Stimulated activated CD4-positive, alpha-beta T cell treated with anti-CD3 and anti-CD28 coated beads, Interleukin-1b, Interleukin-23, amount 100 ng/mL, for 4 hours (primary cell): Measurements from ENCODE around the gene ANO2.

Source experiments
- DNase-seq, 2 donors: peaks; one replicate each; pipeline ENCODE4 v3.0.0-alpha.2; 2020; ENCODE audit warnings: low read depth in 2 of 2

Gene ANO2

GRCh38 chr12:5778821-5779220, 166.2 kb downstream of the ANO2 start:
- DNase-seq = no peak

DNA sequence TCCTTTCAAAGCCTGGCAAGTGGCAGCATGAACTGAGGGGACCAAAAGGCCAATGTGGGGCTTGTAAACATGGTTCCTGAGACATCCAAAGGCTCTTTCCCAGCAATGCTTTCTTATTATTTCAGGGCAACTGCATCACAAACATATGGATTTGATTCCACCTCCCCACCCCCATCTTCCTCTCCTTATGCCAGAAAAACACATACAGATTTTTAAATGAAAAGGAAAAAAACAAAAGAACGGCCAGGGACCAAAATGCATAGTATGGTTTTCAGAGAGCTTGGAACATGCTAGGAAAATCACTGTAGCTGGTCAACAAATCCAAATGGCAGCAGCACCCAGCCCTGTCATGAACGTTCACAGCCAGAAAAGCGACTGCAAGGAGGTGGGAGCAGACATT, 167.6 kb downstream of the ANO2 start:
- DNase-seq = no peak

DNA sequence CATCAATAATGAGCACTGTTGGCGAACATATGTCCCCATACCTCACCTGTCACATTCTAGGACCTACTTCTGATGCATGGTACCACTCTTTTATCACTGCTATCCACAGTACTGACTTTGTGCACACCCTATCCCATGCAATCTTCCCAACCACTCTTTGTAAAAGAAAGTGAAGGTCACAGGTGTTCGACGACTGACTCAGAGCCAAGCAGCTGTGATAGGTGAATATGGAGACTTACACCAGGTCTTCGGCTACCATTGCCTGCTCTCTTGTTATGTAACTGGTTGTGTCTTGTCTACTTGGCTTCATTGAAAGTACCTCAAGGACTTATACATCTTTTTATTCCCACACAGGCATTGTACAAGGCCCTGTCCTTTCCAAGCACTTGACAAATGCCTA, 169.0 kb downstream of the ANO2 start:
- no peak for DNase-seq

- DNase-seq = no peak
These were observed 171.5 kb downstream of the ANO2 start for GRCh38 chr12:5773550-5773949.

DNA sequence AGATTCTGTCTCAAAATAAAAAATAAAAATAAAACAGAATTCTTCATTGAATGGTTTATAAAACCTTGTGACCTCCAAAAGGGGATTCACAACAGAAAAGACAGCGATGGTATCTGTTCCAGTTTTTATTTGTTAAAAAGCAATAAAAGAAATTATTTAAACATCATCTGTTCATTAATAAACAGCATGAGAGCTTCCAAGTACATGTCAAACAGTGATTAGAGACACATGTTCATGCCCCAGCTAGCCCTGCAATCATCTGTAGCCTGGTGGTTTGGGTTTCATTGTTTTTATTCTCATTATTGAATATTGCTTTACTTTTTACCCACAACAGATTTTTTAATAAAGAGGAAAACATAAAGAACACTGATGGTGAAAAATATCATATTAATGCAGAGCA, 173.3 kb downstream of the ANO2 start:
- DNase-seq = no peak

DNA sequence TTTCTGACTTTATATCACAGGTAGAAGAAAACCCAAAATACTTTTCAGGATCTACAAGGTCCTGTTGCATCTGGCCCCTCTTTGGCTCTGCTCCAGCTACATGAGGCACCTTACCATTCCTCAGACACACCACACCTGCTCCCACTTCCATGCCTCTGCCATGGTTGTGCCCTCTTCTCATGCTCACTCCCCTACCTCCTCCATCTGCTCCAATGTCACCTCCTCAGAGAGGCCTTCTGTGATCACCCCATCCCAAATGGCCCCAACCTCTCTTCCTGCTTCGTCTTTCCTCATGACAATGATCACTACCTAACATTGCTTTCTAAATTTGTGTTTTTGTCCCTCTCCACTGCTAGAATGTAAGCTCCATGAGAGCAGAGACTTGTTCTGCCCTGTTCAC, 174.3 kb downstream of the ANO2 start:
- DNase-seq = no peak

GRCh38 chr12:5768581-5769196, 176.4 kb downstream of the ANO2 start:
- no peak for DNase-seq

- DNase-seq = no peak
These were observed 176.9 kb downstream of the ANO2 start for GRCh38 chr12:5768171-5768570.

DNA sequence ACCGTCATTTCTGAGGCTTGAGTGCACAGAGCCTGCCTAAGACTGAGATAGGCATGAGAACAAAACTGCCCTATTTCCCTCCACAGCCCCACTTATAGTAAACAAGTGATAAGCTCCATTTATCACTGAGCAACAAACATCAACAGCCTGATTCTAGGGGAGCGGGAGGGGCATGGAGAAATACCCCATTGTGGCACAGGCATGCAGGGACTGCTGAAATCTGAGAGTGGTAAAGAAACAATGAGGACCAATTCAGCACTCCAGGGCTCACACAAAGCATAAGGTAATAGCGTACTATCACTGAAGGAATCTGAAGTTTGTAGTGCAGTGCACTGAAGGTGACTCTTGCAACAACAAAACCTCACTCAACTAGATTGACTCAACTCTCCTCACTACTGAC, 186.7 kb downstream of the ANO2 start:
- no peak for DNase-seq

GRCh38 chr12:5756338-5756842, 188.7 kb downstream of the ANO2 start:
- DNase-seq = no peak

DNA sequence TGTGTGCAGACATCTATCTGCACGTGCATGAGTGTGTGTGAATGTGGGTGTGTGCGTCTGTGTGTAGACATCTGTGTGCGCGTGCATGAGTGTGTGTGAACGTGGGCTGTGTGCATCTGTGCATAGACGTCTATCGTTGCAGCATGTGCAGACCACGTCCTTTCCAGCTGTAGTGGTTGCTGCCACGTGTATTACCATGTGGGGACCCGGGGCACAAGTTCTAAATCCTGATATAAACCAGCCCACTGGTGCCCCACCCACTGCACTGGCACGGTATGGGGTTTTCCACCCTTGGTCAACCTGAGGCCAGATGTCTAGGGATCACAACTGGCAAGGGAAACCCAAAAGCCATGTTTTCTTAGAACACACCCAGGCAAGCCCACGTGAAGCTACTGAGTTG, 197.0 kb downstream of the ANO2 start:
- no peak for DNase-seq

- DNase-seq = no peak
These were observed 198.1 kb downstream of the ANO2 start for GRCh38 chr12:5746917-5747316.

DNA sequence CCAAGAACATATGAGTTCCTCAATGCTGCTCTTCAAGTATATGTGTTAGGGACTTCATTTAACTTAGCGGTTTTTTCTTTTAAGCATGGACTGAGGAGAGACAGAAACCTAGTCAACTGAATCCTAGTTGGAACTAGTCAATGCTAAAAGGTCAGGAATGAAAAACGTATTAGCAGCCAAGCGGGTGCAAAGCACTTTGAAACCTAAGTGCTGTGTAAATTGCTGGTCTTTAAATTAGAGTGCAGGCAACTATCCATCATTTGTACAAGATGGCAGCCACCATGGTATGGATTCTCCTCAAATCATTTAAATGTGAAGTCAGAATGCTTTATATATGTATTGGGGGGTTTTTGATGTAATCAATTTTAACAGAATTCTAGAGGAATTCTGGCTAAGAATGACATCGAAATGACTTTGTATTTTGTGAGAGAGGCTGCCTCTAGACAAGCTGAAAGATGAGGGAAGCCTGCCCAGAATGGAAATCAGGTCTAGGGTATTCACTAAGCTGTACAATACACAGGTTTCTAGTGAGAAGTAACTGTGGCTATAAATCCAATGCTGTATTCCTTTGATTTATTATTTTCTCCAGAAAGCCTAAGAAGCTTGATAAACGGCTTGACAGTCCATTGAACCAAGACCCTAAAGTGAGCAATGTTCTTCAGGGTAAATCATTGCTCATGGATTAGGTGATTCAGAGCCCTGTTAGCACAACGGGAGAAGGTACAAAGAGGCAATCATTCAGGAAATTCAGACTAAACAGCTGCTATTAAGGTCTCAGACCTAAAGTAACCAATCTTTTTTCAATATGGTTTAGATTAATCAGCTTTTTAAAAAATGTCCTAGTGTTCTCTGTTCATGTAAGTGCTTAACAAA, 198.8 kb downstream of the ANO2 start:
- no peak for DNase-seq

DNA sequence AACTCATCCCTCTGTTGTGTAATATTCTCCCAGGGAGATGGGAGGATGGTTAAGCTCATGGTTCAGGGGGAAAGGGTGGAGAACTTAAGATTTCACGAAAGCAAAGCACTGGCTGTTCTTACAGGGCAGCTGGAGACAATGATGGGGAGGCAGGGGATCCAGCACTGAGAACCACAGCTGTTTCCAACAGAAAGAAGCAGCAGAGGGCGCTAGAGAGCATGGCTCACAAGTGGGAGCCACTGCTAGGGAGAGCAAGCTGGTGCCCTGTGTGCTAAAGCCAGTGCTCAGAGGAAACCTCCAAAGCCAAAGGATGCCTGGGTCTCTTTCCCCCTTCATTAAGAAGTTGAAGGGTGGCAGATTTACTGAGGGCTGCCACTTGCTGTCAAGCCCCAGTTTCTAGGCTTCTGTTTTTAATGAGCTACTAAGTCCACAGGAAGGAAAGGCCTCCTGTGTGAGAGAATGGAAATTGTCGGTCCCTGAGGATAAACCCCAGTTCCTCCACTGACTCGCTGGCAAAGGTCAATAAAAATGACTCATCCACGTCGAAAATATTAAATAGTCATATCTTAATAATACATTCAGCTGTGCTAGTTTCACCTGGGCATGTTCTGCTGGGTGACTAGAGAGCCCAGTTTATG, 199.7 kb downstream of the ANO2 start:
- DNase-seq = peak; percentile 22 to 23

DNA sequence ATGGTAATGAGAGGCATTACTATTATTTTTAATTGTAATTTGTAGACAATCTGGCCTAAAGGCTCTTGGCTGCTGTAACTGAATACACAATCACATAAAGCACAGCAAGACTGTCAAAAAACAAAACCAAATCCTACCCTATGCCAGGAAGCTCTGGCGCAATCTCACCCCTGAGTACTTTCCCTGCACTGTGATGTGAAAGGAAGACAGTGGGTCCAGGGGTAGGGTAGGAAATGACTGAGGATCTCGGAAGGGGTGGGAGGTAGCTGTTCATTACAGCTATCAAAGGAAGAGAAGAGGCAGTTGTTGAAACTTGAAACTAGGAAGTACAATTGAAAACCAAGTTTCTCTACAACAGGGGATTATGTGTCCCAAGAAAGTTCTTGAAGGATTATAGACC, 202.8 kb downstream of the ANO2 start:
- DNase-seq = no peak

GRCh38 chr12:5739917-5740316, 205.1 kb downstream of the ANO2 start:
- DNase-seq = no peak

DNA sequence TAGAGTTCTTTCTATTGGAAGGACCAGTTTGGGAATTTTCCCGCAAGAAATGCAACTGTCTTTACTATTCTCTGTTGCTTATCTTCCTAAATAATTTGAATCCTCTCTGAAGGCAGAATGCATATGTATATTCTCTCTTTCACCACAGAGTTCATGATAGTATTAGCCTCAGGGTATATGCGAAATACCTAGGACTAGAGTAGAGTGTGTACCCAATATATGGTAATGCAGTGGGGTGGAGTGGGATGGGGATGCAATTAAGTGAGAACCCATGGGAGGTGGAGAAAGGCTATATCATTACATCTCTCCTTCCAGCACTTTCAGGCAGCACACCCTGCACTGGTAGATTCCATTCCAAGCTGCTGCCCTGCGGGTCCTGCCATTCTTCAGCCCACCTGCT, 207.3 kb downstream of the ANO2 start:
- no peak for DNase-seq

DNA sequence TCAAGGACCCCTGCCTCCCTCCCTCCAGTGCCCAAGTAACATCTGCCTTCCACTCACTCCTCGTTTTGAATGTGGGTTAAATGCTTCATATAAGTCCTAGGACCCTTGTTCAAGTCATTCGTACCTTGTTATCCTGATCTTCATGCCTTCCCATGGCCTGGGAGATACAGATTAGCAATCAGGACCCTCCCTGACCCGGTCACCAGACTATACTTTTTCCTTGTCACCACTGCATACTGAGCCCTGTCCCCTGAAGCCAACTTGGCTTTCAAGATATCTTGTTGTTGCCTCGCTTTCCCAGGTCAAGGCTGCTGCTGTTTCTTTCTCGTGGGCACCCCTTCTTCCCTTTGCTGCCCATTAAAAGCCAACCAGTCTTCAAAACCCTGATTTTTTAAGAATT, 208.5 kb downstream of the ANO2 start:
- no peak for DNase-seq

DNA sequence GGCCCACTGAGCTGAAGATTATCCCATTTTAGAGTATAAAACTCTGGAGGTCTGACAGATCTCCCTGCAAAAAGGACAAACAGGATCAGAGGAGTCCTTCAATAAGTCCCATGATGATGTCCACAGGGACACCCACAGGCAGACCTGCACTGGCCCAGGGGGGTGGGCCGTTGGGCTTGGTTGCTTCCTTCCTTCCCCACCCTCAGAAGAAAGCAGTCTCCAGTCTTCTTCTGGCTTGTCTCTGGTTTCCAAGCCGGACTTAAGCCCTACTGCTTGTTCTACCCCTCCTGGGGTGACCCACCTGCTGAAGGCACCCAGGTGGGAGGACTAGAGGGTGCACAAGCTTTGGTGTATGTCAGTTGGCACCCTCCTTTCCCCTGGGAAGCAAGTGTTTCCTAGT, 209.0 kb downstream of the ANO2 start:
- no peak for DNase-seq

DNA sequence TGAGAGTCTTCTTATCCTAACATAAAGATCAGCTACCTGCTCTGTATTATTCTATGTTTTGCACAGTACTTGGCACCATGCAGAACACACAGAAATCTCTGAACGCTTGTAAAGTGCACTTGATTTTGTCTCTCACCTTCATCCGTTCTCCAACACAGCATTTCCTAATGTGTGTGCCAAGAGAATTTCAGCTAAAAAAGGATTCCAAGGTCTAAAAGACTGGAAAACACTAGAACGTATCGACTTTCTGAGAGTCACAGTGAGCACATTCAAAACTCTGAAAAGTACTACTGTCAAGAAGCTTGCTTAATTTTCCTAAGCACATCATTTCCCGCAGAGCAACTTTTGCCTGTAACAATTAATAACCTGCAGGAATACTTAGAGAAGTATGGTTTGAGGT, 211.1 kb downstream of the ANO2 start:
- DNase-seq = no peak

- DNase-seq = no peak
These were observed 211.8 kb downstream of the ANO2 start for GRCh38 chr12:5733136-5733755.

DNA sequence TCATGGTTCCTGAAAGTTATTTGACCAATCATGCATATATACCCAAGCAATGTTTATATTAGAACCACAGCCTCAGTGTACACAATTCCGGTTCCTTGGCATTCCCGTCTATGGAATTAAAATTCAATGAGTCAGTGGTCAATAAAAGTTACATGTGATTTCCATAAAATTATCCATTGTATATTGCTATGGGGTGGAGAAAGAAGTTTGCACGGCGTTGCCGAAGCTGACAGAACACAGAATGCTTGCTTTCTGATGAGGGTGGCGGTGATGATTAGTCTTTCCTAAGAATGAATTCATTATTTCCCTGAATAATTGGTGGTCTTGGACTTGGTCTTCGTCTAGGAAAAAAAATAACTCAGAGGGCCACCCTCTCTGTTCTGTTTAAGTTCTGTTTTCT, 214.1 kb downstream of the ANO2 start:
- DNase-seq = no peak
